Hindlimb muscle (tissue), 1 donor: ENCODE measurements around the gene MTURN. TPM values are rescaled to one million over a fixed set of nuclear protein-coding genes. Genes with fewer than 3 reads are reported as not detected.
"Not testable (repeated sequence)": the region's sequence is repeated elsewhere in the genome, so short reads cannot be mapped to it uniquely, and the experiment has no call there.

Experiments
- DNase-seq: peaks from one replicate; pipeline ENCODE4 v3.0.0-alpha.2; 2013
- polyA plus RNA-seq: library from polyadenylated mRNA; unstranded; fragments of 120-200 nt; gene quantifications from one replicate; pipeline ENCODE4 v1.2.1, GENCODE V29; 2013; ENCODE audit not compliant: insufficient read length

The MTURN gene
- polyA plus RNA-seq = 104 TPM

DNA sequence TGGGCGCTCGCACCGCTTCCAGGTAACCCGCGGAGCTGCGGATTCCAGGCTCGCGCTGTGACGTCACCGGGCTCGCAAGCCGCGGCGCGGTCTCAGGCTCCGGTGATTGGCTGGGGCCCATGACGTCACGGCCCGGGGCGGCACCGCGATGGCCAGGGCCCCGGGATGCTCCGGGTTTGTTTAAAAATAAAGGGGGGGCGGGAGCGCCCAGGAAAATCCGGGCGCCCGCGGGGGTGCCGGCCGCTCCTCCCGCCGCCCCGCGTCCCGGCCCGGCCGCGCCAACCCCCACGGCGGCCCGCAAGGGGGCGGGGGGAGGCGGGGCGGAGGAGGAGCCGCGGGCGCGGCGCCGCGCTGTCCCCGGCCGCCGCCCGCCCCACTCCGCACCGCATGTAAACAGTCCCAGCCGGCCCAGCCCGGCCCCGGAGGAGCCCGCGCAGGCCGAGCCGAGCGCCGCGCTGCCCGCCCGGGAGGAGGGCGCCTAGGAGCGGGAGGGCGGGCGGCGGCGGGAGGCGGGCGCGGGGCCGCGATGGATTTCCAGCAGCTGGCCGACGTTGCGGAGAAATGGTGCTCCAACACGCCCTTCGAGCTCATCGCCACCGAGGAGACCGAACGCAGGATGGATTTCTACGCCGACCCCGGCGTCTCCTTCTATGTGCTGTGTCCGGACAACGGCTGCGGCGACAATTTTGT is at the start of gene MTURN:
Gene MTURN, plus strand, starts transcription at position 376 of the 690 bp plus-strand sequence. Its CDS starts 151 bp downstream, at position 527.
- peak; percentile 79 for DNase-seq

- DNase-seq = no peak
Measured at GRCh38 chr7:30086529-30086928, 48.3 kb upstream of the MTURN start.

- DNase-seq = no peak
Measured at GRCh38 chr7:30087371-30087770, 47.4 kb upstream of the MTURN start.

DNA sequence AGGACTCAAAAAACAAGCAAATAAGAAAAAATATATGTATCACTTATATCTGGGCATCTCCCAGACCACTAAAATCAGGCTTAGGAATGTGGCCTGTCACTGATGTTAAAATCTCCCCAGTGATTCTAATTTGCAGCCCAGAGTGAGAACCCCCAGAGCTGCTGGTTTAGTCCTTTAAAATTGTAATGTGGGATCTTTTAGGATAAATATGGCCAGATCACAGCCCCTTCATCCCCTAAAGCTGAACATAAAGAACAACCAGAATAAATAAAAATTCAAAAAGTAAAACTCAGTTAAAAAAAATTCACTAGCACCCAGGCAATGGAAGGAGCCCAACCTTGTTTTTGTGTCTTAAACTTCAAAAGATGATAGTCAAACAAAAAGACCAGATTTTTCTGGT is 46.4 kb upstream of the MTURN start:
- DNase-seq = no peak

- DNase-seq = no peak
Measured at GRCh38 chr7:30090111-30090510, 44.7 kb upstream of the MTURN start.

- DNase-seq = peak; percentile 15
Measured at GRCh38 chr7:30091491-30091912, 43.3 kb upstream of the MTURN start.

- no peak for DNase-seq
Measured at GRCh38 chr7:30091987-30092386, 42.8 kb upstream of the MTURN start.

- no peak for DNase-seq
Measured at GRCh38 chr7:30093420-30093952, 41.3 kb upstream of the MTURN start.

GRCh38 chr7:30098599-30098998 is 36.2 kb upstream of the MTURN start:
- not testable (repeated sequence) for DNase-seq

GRCh38 chr7:30102281-30102680 is 32.5 kb upstream of the MTURN start:
- no peak for DNase-seq

GRCh38 chr7:30104157-30104556 is 30.6 kb upstream of the MTURN start:
- DNase-seq = no peak

DNA sequence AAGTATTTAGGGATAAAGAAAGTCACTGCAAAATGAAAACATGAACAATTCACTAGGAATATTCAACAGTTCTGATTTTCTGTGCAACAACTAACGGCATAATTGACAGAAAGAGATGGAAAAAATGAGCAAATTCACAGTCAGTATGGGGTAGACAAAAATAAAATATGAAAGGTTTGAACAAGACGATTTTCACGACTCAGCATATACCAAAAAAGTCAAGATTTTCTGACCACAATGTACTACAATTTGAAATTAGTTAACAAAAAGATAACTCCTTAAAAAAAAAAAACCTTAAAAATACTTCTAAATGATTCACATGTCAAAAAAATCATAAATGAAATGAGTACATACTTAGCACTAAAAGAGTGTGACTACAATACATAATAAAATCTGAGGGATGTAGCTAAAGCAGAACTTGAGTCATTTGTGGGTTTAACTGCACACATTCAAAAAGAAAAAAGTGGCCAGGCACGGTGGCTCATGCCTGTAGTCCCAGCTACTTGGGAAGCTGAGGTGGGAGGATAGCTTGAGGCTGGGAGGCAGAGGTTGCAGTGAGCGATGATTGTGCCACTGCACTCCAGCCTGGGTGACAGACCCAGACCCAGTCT is 22.6 kb upstream of the MTURN start:
- no peak for DNase-seq

GRCh38 chr7:30113144-30113543 is 21.6 kb upstream of the MTURN start:
- no peak for DNase-seq

DNA sequence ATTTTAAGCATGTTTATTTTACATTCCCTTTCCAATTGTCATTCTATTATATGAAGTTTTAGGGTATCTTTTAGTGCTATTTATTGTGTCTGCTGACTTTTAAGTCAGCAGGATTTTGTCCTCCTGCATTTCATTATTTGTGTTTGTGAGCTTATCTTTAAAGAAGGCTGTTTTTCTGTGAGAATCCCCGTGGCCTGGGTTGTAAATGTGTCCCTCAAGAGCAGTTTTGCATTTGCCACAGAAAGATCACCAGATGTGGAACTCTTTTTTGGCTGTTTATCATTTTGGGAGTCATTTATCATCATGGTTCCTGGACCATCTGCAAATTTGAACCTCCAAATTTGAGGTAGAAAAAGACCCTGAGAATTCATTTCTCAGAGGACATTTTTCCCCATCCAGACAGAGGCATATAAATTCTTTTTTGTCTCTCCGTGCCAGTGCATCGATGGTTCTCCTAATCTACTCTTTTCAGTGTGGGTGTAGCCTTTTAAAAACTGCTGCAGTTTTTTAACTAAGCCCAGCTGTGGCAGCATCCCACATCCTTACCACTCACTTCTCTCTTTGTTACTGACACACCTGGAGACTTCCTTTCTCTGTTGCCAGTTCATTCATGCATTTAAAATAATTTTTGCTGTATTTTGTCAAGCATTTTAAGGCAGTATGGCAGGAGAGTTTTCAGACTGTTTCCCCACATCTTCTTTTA is 20.1 kb upstream of the MTURN start:
- DNase-seq = no peak

GRCh38 chr7:30115709-30116297 is 19.0 kb upstream of the MTURN start:
- no peak for DNase-seq

DNA sequence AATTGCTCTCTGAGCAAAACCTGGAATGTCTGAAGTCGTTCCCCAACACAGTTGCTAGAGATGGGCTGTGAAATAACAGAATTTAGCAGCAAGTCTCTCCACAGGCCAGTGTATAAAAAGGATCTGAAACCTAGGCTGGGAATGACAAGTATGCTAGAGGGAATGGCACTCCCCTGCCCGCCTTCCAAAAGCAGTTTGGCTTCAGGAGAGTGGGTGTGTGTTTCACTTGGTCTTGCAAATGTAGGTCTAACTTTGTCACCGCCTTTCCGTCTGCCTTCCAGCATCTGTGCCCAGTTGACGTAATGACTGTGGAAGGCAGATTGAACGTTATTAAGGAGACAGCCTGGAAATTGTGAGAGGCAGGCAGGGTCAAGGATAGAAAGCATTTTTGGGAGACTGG is 18.0 kb upstream of the MTURN start:
- DNase-seq = peak; percentile 34

- DNase-seq = no peak
Measured at GRCh38 chr7:30117896-30118295, 16.9 kb upstream of the MTURN start.

DNA sequence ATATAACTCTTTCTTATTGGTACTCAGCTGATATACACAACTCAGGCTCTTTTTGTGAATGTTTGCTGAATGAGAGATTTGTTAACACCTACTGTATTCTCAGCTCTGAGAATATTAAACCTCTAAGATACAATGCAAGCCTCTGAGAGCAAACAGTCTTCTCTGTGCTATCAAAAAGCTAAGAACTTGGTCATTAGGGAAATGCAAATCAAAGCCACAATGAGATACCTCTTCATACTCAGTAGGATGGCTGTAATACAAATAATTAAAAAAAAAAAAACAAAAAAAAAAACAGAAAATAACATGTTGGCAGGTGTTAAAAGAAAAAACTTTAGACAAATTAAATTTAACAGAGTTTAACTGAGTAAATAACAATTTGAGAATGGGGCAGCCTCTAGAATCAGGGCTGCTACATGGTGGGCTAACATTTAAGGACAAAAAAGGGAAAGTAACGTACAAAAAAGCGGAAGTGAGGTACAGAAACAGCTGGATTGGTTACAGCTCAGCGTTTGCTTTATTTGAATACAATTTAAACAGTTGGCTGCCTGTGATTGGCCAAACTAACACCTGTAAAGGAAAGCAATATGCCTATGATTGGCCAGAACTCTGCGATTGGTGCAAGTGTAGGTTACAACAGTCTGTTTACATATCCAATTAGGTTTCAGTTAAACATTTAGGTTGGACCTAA is 14.8 kb upstream of the MTURN start:
- DNase-seq = no peak

GRCh38 chr7:30133736-30134610 is 813 bp upstream of the MTURN start:
- no peak for DNase-seq

DNA sequence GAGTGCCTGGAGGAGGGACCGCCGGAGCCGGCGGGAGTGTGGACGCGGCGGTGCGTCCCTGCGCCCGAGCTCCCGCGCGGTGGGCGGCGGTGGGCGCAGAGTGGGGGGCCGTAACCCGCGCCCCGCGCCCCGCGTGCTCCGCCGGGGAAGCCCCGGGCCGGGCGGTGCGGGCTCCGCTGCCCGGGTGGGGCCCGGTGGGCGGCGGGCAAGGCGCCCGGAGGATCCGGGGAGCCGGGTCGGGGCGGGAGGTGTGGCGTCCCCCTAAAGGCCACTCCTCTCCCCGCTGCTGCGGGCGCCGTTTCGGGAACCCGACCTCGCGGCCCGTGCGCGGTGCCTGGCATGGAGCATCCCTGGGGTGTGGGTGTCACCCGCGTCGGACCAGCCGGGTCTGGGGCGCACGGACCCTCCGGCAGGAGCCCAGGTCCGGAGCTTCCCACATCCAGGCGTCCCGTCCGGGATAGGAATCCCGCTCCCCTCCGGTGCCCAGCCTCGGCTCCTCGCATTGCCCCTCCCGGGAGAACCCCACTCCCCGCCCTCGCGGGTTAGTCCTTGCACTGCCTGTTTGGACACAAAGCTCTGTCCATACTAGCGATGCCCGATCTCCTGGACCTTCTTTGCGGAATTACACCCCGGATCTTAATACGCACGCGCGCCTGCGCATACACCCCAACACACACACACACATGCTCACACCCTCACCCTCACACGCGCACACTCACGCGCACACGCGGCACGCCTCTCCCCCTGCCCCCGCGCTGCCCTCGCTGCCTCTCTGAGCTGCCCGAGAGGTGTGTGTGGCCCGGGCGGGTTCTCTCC is 723 bp downstream of the MTURN start:
- peak; percentile 56 for DNase-seq
